SK-N-SH (cell line): ENCODE results near the gene PIGB.

ENCODE experiments used
- CTCF ChIP-seq: fragments of 200-600 bp; sonication (generic); IDR thresholded peaks from 2 replicates; pipeline ENCODE4 v1.6.1; 2017; ENCODE audit warnings: antibody characterized with exemption, mild to moderate bottlenecking, moderate library complexity
- RAD21 ChIP-seq: IDR thresholded peaks from 2 replicates; pipeline ENCODE4 v1.6.1; 2012; ENCODE audit warnings: mild to moderate bottlenecking, low read length
- RFX5 ChIP-seq: IDR thresholded peaks from 2 replicates; pipeline ENCODE4 v1.6.1; 2012; ENCODE audit warnings: mild to moderate bottlenecking, improper control_type of control experiment, low read length
- SMC3 ChIP-seq: IDR thresholded peaks from 2 replicates; pipeline ENCODE4 v1.6.1; 2012; ENCODE audit warnings: low read depth, low read length, improper control_type of control experiment
- USF2 ChIP-seq: fragments of 150-350 bp; IDR thresholded peaks from 2 replicates; pipeline ENCODE4 v1.6.1; 2017; ENCODE audit warnings: antibody characterized with exemption, low read length, low read depth, borderline replicate concordance
- YY1 ChIP-seq: IDR thresholded peaks from 2 replicates; pipeline ENCODE4 v1.4.0; 2012; ENCODE audit warnings: low read depth, mild to moderate bottlenecking

GRCh38 chr15:55277116-55277564, 41.9 kb upstream of the PIGB start:
- TF ChIP-seq USF2 (no peak), CTCF (no peak), YY1 (no peak), SMC3 (no peak), RFX5 (no peak), RAD21 (no peak)
